K562 (cell line): ENCODE measurements around the gene SLC46A3. TPM values are rescaled to one million over a fixed set of nuclear protein-coding genes. Genes with fewer than 3 reads are reported as not detected.

Experiments used
- ATAC-seq: fragments of 200-7000 bp; cut with Tn5 transposase; 3 replicates; pipeline ENCODE4 v1.9.1; 2020; ENCODE audit warnings: moderate library complexity
- BruUV-seq: library from RNA; stranded (reverse); fragments of 400-500 nt; replicated peaks from 2 replicates; lab custom pipeline; 2021; lab: Mats Ljungman, UMichigan
- CTCF ChIA-PET: fragments of 300-600 bp; formaldehyde crosslinking; extraction: SDS; loops from one replicate; lab custom pipeline; 2021; ENCODE audit warnings: low intra/inter-chr PET ratio; lab: Yijun Ruan, JAX
- POLR2A ChIA-PET: fragments of 300-600, 350-650 bp; sonication (Branson Sonifier 250); formaldehyde crosslinking; extraction: SDS; loops from one replicate; lab custom pipeline; 2021; ENCODE audit warnings: antibody characterized with exemption, inconsistent platforms; lab: Yijun Ruan, JAX
- DNase-seq, 4 experiments: peaks; one replicate each; pipeline versions ENCODE4 v3.0.0 to v3.0.0-alpha.2; 2011 to 2018; ENCODE audit warnings: low spot score in 3 of 4, mixed read lengths in 3 of 4; ENCODE audit errors: extremely low read depth in 1 of 4
- FAIRE-seq: peaks from 2 replicates; lab custom pipeline; 2011; peaks lifted over from hg19 to GRCh38; lab: Jason Lieb, UNC
- H2AFZ ChIP-seq: 2 replicates; pipeline ENCODE4 v1.6.0; 2011; ENCODE audit warnings: low read depth, low read length, control low read depth, inconsistent platforms
- H3K27ac ChIP-seq: fragments of 200-600 bp; 3 replicates; pipeline ENCODE4 v1.8.0; 2011; ENCODE audit warnings: low read depth, mild to moderate bottlenecking, control low read depth, inconsistent platforms, low read length, moderate library complexity, mixed read lengths; ENCODE audit errors: extremely low read depth
- H3K27me3 ChIP-seq, 2 experiments: fragments of 300-600 bp in 1 of 2; 2 replicates in 1 of 2; 3 replicates in 1 of 2; pipeline versions ENCODE4 v1.6.0 to v1.8.0; 2011; ENCODE audit warnings: inconsistent platforms in 2 of 2, low read length in 2 of 2, mild to moderate bottlenecking in 1 of 2, mixed read lengths in 1 of 2, moderate library complexity in 1 of 2; ENCODE audit not compliant: control insufficient read depth in 2 of 2, insufficient read depth in 2 of 2
- H3K36me3 ChIP-seq: fragments of 300-600 bp; 3 replicates; pipeline ENCODE4 v1.8.0; 2011; ENCODE audit warnings: mild to moderate bottlenecking, low read length, inconsistent platforms; ENCODE audit not compliant: control insufficient read depth, insufficient read depth
- H3K4me1 ChIP-seq, 2 experiments: fragments of 200-600 bp in 1 of 2; replicated peaks in 1 of 2; 2 replicates in 1 of 2; 3 replicates in 1 of 2; pipeline versions ENCODE4 v1.5.1 to v1.8.0; 2011; ENCODE audit warnings: inconsistent platforms in 2 of 2, low read length in 2 of 2, mild to moderate bottlenecking in 1 of 2, mixed read lengths in 1 of 2, moderate library complexity in 1 of 2; ENCODE audit not compliant: control insufficient read depth in 2 of 2, insufficient read depth in 2 of 2
- H3K4me2 ChIP-seq: 2 replicates; pipeline ENCODE4 v1.6.1; 2011; ENCODE audit warnings: low read length, control low read depth, inconsistent platforms, mixed read lengths; ENCODE audit not compliant: insufficient read depth
- H3K4me3 ChIP-seq: fragments of 200-600 bp; sonication (generic), shearing (Covaris generic); 2 replicates; pipeline ENCODE4 v1.5.1; 2016; ENCODE audit warnings: control low read depth, inconsistent platforms
- H3K79me2 ChIP-seq: fragments of 200-600 bp; 3 replicates; pipeline ENCODE4 v1.8.0; 2011; ENCODE audit warnings: low read length, inconsistent platforms; ENCODE audit not compliant: control insufficient read depth, insufficient read depth
- H3K9ac ChIP-seq, 2 experiments: 2 replicates each; pipeline versions ENCODE4 v1.6.0 to v1.6.1; 2011; ENCODE audit warnings: low read depth in 2 of 2, low read length in 2 of 2, control low read depth in 1 of 2, inconsistent platforms in 1 of 2, mild to moderate bottlenecking in 1 of 2, mixed read lengths in 1 of 2; ENCODE audit not compliant: insufficient read depth in 1 of 2
- H3K9me1 ChIP-seq: one replicate; pipeline ENCODE4 v1.6.0; 2011; ENCODE audit warnings: inconsistent platforms, mild to moderate bottlenecking, low read length, moderate library complexity; ENCODE audit not compliant: control insufficient read depth, insufficient read depth
- H3K9me3 ChIP-seq: replicated peaks from 2 replicates; pipeline ENCODE4 v1.5.1; 2011; ENCODE audit warnings: low read depth, low read length, inconsistent platforms; ENCODE audit not compliant: control insufficient read depth, insufficient read depth
- H4K20me1 ChIP-seq: replicated peaks from 2 replicates; pipeline ENCODE4 v1.6.1; 2011; ENCODE audit warnings: low read length, inconsistent platforms, mixed read lengths; ENCODE audit not compliant: control insufficient read depth, insufficient read depth
- AFF1 ChIP-seq, 2 experiments: fragments of 450-650 bp; IDR thresholded peaks; 2 replicates each; pipeline ENCODE4 v1.6.1; 2018; ENCODE audit warnings: mild to moderate bottlenecking in 2 of 2, low read depth in 1 of 2; ENCODE audit not compliant: partially characterized antibody in 2 of 2
- BACH1 ChIP-seq: fragments of 200-800 bp; sonication (Bioruptor generic); IDR thresholded peaks from 2 replicates; pipeline ENCODE4 v1.6.1; 2016; ENCODE audit warnings: missing genetic modification characterization, missing compliant biosample characterization
- HIVEP1 ChIP-seq: fragments of 250-450 bp; sonication (Bioruptor Pico); IDR thresholded peaks from 2 replicates; pipeline ENCODE4 v1.4.0; 2020; ENCODE audit warnings: mild to moderate bottlenecking
- IRF2 ChIP-seq: sonication (generic); formaldehyde crosslinking; IDR thresholded peaks from 2 replicates; pipeline ENCODE4 v1.8.1; 2022; ENCODE audit warnings: mild to moderate bottlenecking, missing genetic modification reagents
- MBD2 ChIP-seq: sonication (generic); IDR thresholded peaks from 2 replicates; pipeline ENCODE4 v1.6.1; 2016; ENCODE audit warnings: low read depth, borderline replicate concordance
- NR3C1 ChIP-seq: sonication (generic); formaldehyde crosslinking; IDR thresholded peaks from 2 replicates; pipeline ENCODE4 v1.8.1; 2022; ENCODE audit warnings: missing genetic modification reagents
- SP1 ChIP-seq: sonication (generic); formaldehyde crosslinking; IDR thresholded peaks from 2 replicates; pipeline ENCODE4 v1.8.1; 2022; ENCODE audit warnings: mild to moderate bottlenecking, missing genetic modification reagents
- TAF15 ChIP-seq: fragments of 200-400 bp; formaldehyde crosslinking; IDR thresholded peaks from 2 replicates; pipeline ENCODE4 v1.6.1; 2017; ENCODE audit warnings: mild to moderate bottlenecking, low read depth, low read length, moderate library complexity
- WGBS: fragments of 100-300 bp; shearing (Covaris generic); methylation state at CpG from one replicate; pipeline ENCODE4 v1.1.6; 2016; ENCODE audit warnings: low coverage, mixed read lengths; ENCODE audit not compliant: insufficient coverage; ENCODE audit errors: missing lambda C conversion rate; 5-methylcytosine and 5-hydroxymethylcytosine counted together
- in situ Hi-C: fragments of 300-500 bp; cut with MboI; formaldehyde crosslinking; loops from 4 replicates; pipeline ENCODE4 v1.15.0; 2018; ENCODE audit warnings: inconsistent platforms, mixed read lengths
- intact Hi-C: fragments of 100-400 bp; cut with micrococcal nuclease; formaldehyde crosslinking; loops from 2 replicates; pipeline ENCODE4 v1.14.2; 2022
- polyA plus RNA-seq, 8 experiments: library from polyadenylated mRNA; depleted of rRNA in 4 of 8; stranded (reverse) in 5 of 8; unstranded in 3 of 8; fragments of >200 nt; fragmentation: Nextera tagmentation in 2 of 8; fragmentation: Illumina TruSeq in 1 of 8; extraction: Ambion mirVana in 2 of 8; extraction: Trizol in 1 of 8; gene quantifications; 2 replicates each; pipeline versions ENCODE4 v1.2.1 to v1.2.3, GENCODE V29; 2011 to 2014; ENCODE audit warnings: inconsistent platforms in 1 of 8, missing spikeins in 1 of 8
- total RNA-seq, 7 experiments: library from RNA; depleted of rRNA in 6 of 7; stranded (reverse); fragments of >200 nt in 6 of 7; fragmentation: Illumina TruSeq in 2 of 7; extraction: Trizol in 2 of 7; gene quantifications; 2 replicates each; pipeline versions ENCODE4 v1.2.1 to v1.2.3, GENCODE V29; 2011 to 2021; ENCODE audit warnings: low replicate concordance in 1 of 7

SLC46A3 gene
- total and polyA plus RNA-seq, 9 of the 15 experiments (the other 6 are each of a cell fraction or from before 2014, with no cell fraction given), result 0.14 to 1.2 (median 0.51) TPM

GRCh38 chr13:28704282-28704681 lies 14.5 kb downstream of the SLC46A3 start (continued):
- no peak for TF ChIP-seq AFF1 (IDR thresholded peaks at IDR 0.05; ENCODE audit: low read depth in 1 of 2, partially characterized antibody in 2 of 2)

GRCh38 chr13:28699246-28699645 lies 19.5 kb downstream of the SLC46A3 start:
- Histone ChIP-seq H3K4me3 (no peak overlapping the region), H3K36me3 (no peaks in the 10 kb centered on the region), H3K9ac (no peak overlapping the region), H3K27me3 (0 out of 5 replicates have a peak, but pooled peaks cover 0 to 2% of the 10 kb centered on the region in 2 experiments), H3K79me2 (no peaks in the 10 kb centered on the region), H2AFZ (no peak overlapping the region), H3K27ac (no peak overlapping the region), H3K4me1 (0 out of 5 replicates have a peak, but pooled peaks cover 0 to under 1% of the 10 kb centered on the region in 2 experiments), H3K4me2 (no peak overlapping the region), H4K20me1 (no peaks in the 10 kb centered on the region), H3K9me1 (no peaks in the 10 kb centered on the region), H3K9me3 (no peaks in the 10 kb centered on the region)
- 0% methylated on average over 1 of the region's 1 CpG for WGBS
- TF ChIP-seq NR3C1, result no peak
- TF ChIP-seq TAF15, result no peak
- TF ChIP-seq SP1, result no peak
- TF ChIP-seq HIVEP1 (CRISPR knock-in tag), result no peak
- TF ChIP-seq MBD2, result no peak
- TF ChIP-seq IRF2, result no peak
- no peak for TF ChIP-seq BACH1 (tag)
- no TSS peak for BruUV-seq
- FAIRE-seq, result no peak
- ChIA-PET POLR2A (no interaction called here), CTCF (no interaction called here)
- in situ Hi-C loops, result no loop called here
- DNase-seq, result no peak
- no peak for ATAC-seq
- intact Hi-C loops, result no loop called here
